ENCODE measurements around the gene STAT5B. TPM values are rescaled to one million over a fixed set of nuclear protein-coding genes. Genes with fewer than 3 reads are reported as not detected.

The STAT5B gene
- total RNA-seq, 1 experiment from 2014 or later: 24.3 TPM

- no peaks in the 10 kb centered on the region for H3K9me3 ChIP-seq
- no peak overlapping the region for H3K4me3 ChIP-seq
- H3K36me3 ChIP-seq: no peaks in the 10 kb centered on the region
- no peak for DNase-seq
- no peaks in the 10 kb centered on the region for H3K27me3 ChIP-seq
Observed at GRCh38 chr17:42290577-42290976, 14.4 kb upstream of the STAT5B start.

GRCh38 chr17:42289611-42290181, 13.5 kb upstream of the STAT5B start:
- no peak overlapping the region for H3K4me3 ChIP-seq
- no peaks in the 10 kb centered on the region for H3K9me3 ChIP-seq
- no peaks in the 10 kb centered on the region for H3K36me3 ChIP-seq
- no peak for DNase-seq
- H3K27me3 ChIP-seq: no peaks in the 10 kb centered on the region

DNA sequence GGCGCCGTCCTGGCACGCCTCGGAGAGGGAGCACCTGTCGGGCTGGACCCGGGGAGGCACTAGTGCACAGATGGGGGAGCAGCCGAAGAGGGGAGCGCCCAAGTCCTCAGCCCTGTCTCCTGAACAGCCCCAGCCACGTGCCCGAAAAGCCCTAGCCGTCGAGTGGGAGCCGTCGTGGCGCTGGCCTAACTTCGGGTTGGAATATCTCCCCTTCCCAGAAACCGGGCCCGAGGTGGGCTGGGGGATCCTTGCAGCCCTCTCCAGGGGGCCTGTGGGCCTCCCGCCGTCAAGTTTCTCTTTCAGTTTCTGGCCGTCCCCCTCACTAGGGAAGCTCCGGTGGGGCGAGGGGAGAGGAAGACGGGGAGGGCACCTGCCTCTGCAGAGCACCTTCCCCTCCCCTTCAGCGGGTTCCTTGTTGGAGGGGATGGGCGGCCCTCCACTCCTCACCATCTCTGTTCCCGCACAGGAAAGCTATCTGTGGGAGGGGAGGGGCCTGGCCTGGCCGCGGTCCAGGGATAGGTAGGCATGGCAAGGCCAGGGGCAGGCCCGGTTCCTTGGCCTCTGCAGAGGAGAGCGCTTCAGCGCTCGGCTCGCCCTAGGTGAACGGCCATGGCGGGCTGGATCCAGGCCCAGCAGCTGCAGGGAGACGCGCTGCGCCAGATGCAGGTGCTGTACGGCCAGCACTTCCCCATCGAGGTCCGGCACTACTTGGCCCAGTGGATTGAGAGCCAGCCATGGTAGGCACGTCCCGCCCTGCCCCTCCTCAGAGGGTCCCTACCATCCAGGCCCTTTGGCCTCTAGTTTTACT, 12.8 kb upstream of the STAT5B start:
- no peaks in the 10 kb centered on the region for H3K9me3 ChIP-seq
- peak overlapping the region; percentile 51 for H3K4me3 ChIP-seq
- no peaks in the 10 kb centered on the region for H3K27me3 ChIP-seq
- no peak for DNase-seq
- H3K36me3 ChIP-seq: no peaks in the 10 kb centered on the region

- H3K27me3 ChIP-seq: no peaks in the 10 kb centered on the region
- no peaks in the 10 kb centered on the region for H3K9me3 ChIP-seq
- DNase-seq: peak; percentile 84
- H3K4me3 ChIP-seq: peak within 1 kb of the TSS; percentile 51
- H3K36me3 ChIP-seq: no peaks in the 10 kb centered on the region
Observed at GRCh38 chr17:42287977-42288802, 12.0 kb upstream of the STAT5B start, which contains the start of gene STAT5A. Gene STAT5A (plus strand): TSS chr17:42288498. CDS start chr17:42289412, 914 bp downstream.

GRCh38 chr17:42287305-42287976, 11.2 kb upstream of the STAT5B start:
- Histone ChIP-seq H3K27me3 (no peaks in the 10 kb centered on the region), H3K36me3 (no peaks in the 10 kb centered on the region), H3K9me3 (no peaks in the 10 kb centered on the region), H3K4me3 (peak overlapping the region; percentile 51)
- DNase-seq: peak; percentile 60

- Histone ChIP-seq H3K4me3 (no peak overlapping the region), H3K36me3 (no peaks in the 10 kb centered on the region), H3K9me3 (no peaks in the 10 kb centered on the region), H3K27me3 (no peaks in the 10 kb centered on the region)
- DNase-seq: no peak
Observed at GRCh38 chr17:42286411-42287221, 10.4 kb upstream of the STAT5B start.

GRCh38 chr17:42285346-42286050, 9.3 kb upstream of the STAT5B start:
- Histone ChIP-seq H3K4me3 (no peak overlapping the region), H3K36me3 (no peaks in the 10 kb centered on the region), H3K27me3 (no peaks in the 10 kb centered on the region), H3K9me3 (no peaks in the 10 kb centered on the region)
- DNase-seq: no peak

GRCh38 chr17:42284566-42284965, 8.4 kb upstream of the STAT5B start:
- Histone ChIP-seq H3K4me3 (no peak overlapping the region), H3K27me3 (no peaks in the 10 kb centered on the region), H3K9me3 (no peaks in the 10 kb centered on the region), H3K36me3 (no peaks in the 10 kb centered on the region)
- no peak for DNase-seq

GRCh38 chr17:42284024-42284369, 7.8 kb upstream of the STAT5B start:
- Histone ChIP-seq H3K27me3 (no peaks in the 10 kb centered on the region), H3K9me3 (no peaks in the 10 kb centered on the region), H3K4me3 (no peak overlapping the region), H3K36me3 (no peaks in the 10 kb centered on the region)
- DNase-seq: no peak

DNA sequence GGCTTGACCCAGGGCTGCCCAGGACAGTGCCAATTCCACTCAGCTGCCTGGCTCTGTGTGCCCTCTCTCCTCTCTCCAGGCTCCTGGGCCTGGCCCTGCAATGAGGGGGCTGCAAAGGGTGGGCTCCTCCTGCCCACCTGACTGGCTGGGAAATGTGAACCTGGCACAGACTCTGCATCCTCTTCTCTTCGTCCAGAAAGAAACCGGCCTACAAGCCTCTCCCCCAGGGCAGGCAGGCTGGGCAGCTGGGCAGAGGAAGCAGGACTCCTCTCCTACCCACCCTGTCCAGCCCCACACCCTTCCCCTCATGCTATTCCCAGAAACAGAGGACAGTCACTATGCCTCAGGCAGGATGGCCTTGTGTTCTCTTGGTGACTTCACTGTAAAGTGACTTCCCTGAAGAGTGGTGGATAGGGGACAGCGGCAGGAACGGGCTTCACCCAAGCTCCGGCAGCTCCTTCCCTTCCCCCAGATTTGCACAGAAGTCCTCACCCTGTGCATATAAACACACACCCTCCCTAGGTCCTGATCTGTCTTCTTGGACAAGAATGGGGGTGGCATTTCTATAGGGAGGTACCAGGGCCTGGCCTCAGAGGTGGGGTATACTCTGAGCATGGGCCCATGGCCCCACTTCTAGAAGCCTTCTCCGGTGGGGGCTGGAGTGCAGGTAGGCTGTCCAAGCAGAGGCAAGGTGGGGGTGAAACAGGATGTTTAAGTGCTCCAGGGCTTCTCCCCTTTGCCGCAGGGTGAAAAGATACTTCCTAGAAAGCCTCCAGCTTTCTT, 7.2 kb upstream of the STAT5B start:
- no peaks in the 10 kb centered on the region for H3K27me3 ChIP-seq
- no peaks in the 10 kb centered on the region for H3K9me3 ChIP-seq
- no peak for DNase-seq
- no peak overlapping the region for H3K4me3 ChIP-seq
- no peaks in the 10 kb centered on the region for H3K36me3 ChIP-seq

DNA sequence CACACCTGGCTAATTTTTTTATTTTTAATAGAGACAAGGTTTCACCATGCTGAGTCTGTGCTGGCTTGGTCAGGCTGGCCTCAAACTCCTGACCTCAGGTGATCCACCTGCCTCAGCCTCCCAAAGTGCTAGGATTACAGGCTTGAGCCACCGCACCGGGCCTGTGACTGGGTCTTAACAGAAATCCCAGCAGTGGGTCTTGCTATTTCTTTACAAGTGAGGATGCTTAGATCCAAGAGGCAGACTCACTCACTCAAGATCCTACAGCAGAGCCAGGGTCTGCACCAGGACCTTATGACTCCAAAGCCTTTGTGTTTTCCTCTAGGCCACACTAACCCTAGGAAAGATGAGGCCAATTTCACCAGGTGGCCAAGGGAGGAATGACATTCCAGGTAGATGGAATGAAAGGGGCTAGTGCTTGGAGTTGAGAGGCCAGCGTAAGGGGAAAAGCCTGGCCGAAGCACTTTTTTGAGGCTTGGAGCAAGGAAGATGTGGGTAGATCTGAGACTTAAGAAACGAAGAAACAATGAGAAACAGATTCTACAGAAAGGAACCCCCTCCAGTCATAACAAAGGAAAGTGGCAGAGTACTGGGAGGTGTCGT, 6.4 kb upstream of the STAT5B start:
- Histone ChIP-seq H3K9me3 (no peaks in the 10 kb centered on the region), H3K4me3 (no peak overlapping the region), H3K36me3 (no peaks in the 10 kb centered on the region), H3K27me3 (no peaks in the 10 kb centered on the region)
- no peak for DNase-seq

DNA sequence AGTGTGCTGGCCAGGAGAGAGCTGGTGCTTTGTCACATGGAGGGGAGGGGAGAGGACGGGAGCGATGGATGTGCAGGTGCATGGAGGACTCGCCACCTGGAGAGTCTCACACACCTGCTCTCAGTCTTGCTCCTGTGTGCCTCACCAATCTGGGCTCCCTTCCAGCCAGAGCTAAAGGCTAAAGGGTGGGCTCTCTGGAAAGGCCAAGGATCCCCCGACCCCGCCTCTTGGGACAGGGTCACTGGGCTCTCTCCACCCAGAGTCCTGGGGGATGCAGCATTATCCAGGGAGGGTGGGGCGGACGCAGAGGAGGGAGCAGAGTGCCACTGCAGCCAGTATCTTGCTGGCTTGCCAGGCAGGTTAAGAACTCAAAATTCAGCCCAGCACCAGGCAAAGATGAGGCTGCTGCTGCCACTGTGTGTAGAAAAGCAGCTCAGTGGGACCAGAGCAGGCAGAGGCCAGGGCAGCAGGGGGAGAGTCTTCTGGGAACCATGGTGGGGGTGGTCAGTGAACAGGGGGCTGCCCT, 5.4 kb upstream of the STAT5B start:
- H3K9me3 ChIP-seq: no peaks in the 10 kb centered on the region
- no peaks in the 10 kb centered on the region for H3K27me3 ChIP-seq
- no peak for DNase-seq
- no peaks in the 10 kb centered on the region for H3K36me3 ChIP-seq
- no peak overlapping the region for H3K4me3 ChIP-seq

GRCh38 chr17:42279776-42280630, 3.8 kb upstream of the STAT5B start:
- no peak for DNase-seq
- H3K9me3 ChIP-seq: no peaks in the 10 kb centered on the region
- H3K4me3 ChIP-seq: no peak overlapping the region
- no peaks in the 10 kb centered on the region for H3K36me3 ChIP-seq
- no peaks in the 10 kb centered on the region for H3K27me3 ChIP-seq

- H3K9me3 ChIP-seq: no peaks in the 10 kb centered on the region
- DNase-seq: no peak
Observed at GRCh38 chr17:42277342-42277712, 1.1 kb upstream of the STAT5B start.

More at GRCh38 chr17:42277342-42277712, 1.1 kb upstream of the STAT5B start:
- Histone ChIP-seq H3K36me3 (no peaks in the 10 kb centered on the region), H3K4me3 (no peak overlapping the region), H3K27me3 (no peaks in the 10 kb centered on the region)
